DND-41 (cell line): ENCODE results near the gene FAF1.

Experiments
- CTCF ChIP-seq: IDR thresholded peaks from 2 replicates; pipeline ENCODE4 v1.5.1; 2012; ENCODE audit warnings: borderline replicate concordance, low read length, moderate library complexity, mild to moderate bottlenecking; ENCODE audit not compliant: poor library complexity, severe bottlenecking; ENCODE audit errors: extremely low read depth
- EZH2 ChIP-seq: IDR thresholded peaks from 3 replicates; pipeline ENCODE4 v1.6.1; 2012; ENCODE audit warnings: borderline replicate concordance, low read depth, mild to moderate bottlenecking, moderate library complexity, low read length, inconsistent platforms; ENCODE audit not compliant: severe bottlenecking

- no peak for TF ChIP-seq CTCF
- no peak for TF ChIP-seq EZH2
Measured at GRCh38 chr1:50857702-50858101, 102.4 kb downstream of the FAF1 start.
